CD4-positive, alpha-beta T cell treated with Interleukin-4 for 4 hours (primary cell): ENCODE measurements around the gene COL23A1.
"Not testable (repeated sequence)": the region's sequence is repeated elsewhere in the genome, so short reads cannot be mapped to it uniquely, and the experiment has no call there.

Source experiments
- DNase-seq: peaks from one replicate; pipeline ENCODE4 v3.0.0-alpha.2; 2020

COL23A1 gene

DNA sequence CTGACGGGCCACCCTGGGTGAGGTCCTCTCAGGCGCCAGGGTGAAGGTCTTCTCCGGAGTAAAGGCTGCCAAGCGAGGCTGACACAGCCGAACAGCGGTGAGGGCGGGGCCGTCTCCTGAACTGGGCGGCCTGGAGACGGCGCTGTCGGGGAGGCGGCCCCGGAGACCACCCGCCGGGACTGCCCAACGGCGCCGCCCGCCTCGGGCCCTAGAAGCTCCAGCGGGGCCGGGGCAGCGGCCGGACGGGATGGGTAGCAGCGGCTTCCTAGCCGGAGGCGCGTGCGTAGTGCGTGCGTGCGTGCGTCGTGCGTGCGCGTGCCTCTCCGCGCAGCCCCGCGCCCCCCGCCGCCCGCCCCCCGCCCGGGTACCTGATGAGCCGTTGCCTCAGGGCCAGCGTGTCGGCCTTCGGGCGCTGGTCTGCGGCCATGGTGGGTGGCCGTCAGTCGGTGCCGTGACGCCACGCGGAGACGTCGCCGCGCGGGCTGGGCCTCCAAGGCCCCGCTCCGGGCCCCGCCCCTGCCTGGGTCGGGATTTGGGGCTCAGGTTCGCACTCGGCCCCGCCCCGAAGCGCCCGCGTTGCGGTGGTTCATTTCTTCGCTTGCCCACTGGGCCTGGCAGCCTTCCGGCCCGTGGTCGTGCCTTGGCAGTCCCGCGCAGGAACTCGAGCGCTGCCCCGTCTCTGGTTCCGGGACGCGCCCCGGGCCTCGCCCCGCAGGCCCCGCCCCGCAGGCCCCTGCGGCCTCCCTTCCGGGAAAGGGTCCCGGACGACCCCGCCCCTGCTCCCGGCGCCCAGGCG, 357.9 kb downstream of the COL23A1 start, which contains the start of gene PHYKPL:
TSS of gene PHYKPL (minus strand) at position 679 of the 796 bp plus-strand sequence. CDS start at position 427, 252 bp downstream.
- peak; percentile 58 for DNase-seq

DNA sequence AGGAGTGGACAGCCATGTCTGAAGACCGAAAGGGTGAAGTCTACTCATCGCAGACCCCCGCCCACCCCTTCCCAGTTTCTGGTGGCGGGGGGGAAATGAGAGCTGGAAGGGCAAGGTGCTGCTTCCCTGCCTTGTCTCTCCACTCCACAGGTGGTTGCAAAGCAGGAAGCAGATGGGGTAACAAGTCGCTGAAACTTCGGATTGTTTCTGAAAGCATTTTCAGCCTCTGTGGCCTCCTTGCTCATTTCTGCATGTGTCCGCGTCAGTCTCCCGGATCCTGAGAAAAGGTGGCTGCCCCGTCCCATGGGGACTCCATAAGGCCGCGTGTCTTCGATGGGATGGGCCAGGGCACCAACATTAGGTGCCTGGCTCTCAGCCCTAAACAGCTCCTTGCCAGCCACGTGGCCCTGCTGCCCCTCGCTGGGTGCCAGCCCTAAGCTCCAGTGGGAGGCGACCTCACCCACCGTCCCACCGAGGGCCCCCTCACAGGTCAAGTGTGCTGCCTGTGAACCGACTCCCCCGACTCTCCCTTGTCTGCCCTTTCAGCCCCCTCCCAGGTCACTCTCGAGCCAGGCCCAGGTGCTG, 358.6 kb downstream of the COL23A1 start:
- DNase-seq = no peak

DNA sequence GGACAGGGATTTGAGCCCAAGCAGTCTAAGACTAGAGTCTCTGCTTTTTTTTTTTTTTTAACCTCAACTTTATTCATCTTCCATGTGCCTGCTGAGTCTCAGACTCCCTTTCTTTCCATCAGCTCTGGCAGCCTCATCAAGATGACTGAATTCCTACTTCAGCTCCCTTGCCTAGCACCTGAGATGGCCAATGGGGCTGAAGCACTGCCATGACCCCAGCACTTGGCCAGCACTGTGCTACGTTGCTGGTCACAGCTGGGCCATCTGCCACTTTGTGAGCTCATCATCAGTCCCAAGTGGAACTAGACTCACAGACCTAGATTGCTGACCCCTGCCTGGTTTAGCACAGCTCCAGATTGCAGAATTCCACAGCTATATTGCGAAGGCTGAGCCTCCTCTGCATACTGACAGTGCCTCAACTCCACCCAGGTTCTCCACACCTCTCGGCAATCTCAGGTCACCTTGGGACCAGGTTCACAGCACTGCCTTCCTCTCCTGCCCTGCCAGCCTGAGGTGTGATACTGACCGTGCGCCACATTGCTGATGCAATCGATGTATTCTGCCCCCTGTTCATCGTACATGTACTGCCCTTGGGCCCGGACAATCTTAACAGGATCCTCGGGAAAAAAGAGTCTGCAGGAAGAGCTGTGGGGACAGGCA, 359.2 kb downstream of the COL23A1 start:
- no peak for DNase-seq

DNA sequence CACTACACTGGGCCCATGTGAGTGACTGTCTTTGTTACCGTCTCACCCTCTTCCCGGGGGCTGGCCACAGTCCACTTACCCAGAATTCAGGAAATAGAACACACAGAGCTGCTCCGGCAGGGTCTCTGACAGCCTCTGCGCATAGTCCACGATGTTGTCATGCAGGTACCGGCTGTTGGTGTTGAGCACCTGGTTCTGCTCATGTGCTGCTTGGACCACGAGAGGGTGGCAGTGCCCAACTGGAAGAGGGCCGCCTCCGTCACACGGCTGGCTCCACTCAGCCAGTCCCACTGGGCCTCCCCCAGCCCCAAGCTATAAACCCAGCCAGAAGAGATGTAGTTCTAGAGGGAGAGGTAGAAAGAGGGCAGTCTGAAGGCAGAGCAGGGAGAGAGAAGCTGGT, 360.3 kb downstream of the COL23A1 start:
- DNase-seq = no peak

DNA sequence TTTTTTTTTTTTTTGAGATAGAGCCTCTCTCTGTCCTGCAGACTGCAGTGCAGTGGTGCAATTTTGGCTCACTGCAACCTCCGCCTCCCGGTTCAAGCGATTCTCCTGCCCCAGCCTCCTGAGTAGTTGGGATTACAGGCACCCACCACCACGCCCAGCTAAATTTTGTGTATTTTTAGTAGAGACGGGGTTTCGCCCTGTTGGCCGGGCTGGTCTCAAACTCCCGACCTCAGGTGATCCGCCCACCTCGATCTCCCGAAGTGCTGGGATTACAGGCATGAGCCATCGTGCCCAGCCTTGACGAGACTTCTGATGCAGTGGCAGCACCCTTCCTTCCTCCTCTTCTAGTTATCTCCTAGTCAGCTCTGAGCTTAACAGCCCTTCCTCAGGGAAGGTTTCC, 361.1 kb downstream of the COL23A1 start:
- not testable (repeated sequence) for DNase-seq

DNA sequence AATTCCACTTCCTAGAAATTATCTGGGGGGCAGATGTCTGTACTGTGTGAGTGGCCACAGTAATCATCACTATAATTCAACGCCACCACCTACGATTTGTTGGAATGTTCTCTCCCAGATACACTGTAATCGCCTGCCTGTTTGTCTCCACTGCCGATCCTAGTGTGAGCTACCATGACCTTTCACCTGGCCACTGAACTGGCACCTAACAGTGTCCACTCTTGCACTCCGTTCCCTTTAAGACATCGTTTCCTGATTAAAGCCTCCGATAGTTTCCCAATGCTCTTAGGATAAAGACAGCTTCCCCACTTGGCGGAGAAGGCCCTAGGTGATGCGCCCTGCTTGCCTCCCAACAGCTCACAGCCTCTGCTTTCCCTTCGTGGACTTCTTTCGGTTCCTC, 361.6 kb downstream of the COL23A1 start:
- DNase-seq = no peak

DNA sequence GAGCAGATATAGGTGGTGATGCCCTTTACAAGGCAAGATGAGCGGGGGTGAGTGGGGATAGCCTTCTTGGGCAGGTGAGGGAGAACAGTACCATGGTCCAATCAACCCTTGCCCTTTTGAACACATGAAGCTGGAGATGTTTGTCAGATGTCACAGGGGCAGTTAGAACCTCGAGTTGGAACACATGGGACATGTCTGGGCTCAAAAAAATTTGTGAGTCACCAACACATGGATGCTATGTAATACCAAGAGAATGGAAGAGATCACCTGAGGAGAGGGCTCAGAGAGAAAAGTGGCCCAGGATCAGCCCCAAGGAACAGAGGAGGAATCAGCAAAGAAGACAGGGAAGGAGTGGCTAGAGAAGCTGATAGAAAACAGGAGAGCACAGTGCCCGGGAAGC, 362.3 kb downstream of the COL23A1 start:
- no peak for DNase-seq

DNA sequence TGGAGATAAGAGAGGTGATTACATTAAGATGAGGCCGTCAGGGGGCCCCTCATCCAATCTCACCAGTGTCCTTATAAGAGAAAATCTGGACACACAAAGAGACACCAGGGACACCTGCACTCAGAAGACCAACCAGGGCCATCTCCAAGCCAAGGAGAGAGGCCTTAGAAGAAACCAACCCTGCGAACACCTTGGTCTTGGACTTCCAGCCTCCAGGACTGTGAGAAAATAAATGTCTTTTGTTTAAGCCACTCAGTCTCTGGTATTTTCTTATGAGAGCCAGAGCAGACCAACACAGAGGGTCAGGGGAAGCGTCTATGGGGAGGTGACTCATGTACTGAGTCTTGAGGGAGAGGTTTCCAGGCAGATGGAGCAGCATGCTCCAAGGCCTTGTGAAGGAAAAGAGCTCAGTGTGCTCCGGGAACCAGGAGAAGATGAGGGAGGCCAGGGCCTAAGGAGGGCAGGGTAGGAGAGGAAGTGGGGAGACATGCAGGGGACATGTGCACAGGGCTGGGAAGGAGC, 363.0 kb downstream of the COL23A1 start:
- DNase-seq = no peak

DNA sequence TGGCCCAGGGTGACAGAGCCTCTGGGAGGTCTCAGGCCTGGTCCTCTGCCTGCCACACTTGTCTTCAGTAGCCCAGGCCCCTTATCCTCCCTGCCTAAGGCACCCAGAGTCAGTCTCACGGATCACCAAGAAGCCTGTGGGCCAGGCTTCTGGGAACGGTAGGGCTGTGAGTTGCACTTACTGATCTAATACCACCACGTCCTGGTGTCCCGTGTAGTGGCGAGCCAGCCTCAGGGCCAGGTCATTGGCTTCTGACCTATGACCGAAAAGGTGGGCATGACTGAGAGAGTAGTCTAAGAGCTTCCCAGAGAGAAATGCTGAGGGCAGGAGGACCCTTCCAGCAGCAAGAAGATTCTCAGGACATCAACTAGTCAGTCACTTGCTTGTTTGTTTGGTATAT, 365.0 kb downstream of the COL23A1 start:
- DNase-seq = no peak

DNA sequence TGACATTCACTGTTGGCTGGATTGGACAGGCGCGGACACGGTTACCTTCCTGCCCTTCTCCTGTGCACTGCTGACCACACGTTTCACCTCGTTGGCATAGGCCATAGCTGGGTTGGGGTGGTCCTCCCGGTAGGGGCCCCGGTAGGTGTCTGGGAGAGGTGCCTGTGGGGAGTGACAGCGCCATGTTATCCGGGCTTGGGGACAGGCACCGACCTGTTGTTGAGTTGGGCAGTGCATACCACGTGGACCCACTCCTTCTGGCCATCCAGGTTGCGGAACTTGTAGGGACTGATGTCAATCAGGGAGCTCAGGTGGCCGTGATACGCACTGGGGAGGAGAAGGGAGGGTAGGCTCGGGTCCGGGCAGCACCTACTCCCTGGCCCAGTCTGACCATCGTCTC, 365.8 kb downstream of the COL23A1 start:
- no peak for DNase-seq

DNA sequence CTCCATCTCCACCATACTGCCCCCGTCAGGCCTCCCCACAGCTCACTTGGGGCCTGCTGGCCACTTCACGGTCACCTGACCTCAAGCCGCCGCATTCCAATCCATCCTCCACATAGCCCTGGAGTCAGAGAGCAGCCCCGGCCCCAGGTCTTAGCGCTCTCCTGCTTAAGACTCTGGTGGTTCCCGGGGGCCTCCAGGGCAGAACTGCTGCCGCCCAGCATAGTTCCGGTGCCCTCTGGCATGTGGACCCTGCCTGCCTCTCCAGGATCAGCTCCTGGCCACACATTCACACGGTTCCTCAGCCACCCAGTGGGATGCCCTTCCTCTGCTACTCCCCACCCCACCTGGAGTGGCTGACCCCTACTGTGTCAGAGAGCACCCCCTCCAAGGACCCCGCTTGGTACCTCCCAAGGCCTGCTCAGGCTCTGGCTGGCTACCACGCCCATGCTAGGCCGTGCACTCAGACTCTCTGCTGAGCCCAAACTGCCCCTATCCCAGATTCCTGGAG, 366.3 kb downstream of the COL23A1 start:
- DNase-seq = no peak

DNA sequence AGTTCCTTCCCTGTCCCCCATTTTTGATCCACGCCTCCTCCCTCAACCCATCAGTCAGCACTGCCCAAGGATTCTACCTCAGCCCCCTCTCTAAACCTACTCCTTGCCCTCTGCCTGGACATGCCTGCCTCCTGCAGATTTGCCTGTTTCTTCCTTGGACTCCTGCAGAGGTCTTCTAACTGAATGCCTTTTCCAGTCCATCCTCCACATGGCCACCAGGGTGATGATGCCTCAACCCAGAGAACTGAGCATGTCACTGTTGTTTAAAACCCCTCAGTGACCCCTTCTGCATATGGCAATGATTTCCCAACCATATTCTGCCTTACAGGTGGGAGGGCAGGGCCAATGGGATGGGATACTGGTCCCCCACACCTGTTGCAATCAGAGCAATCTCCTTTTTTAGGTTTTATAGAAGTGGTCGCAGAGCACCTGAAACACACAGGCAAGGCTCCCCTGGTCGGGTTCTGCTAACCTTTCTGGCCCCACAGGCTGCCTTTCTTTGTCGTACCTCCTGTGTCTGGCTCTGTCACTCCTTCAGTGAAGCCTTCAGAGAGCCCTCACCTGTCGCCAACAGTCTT, 366.9 kb downstream of the COL23A1 start:
- DNase-seq = no peak

DNA sequence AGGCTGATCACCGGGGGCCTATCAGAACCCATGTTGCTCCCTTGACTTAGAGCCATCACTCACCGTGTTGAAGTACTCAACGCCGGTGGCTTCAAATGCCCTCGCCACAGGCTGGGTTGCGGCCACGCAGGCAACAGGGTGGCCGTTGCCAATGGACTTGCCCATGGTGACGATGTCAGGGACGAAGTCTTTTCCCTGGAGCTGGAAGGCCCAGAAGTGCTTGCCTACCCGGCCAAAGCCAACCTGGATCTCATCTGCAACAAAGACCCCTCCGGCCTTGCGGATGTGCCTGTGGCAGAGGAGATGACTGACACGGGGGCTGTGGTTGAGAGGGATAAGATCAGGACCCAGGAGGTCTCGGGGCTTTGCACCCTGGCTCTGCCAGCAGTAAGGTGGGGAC, 367.9 kb downstream of the COL23A1 start:
- no peak for DNase-seq

DNA sequence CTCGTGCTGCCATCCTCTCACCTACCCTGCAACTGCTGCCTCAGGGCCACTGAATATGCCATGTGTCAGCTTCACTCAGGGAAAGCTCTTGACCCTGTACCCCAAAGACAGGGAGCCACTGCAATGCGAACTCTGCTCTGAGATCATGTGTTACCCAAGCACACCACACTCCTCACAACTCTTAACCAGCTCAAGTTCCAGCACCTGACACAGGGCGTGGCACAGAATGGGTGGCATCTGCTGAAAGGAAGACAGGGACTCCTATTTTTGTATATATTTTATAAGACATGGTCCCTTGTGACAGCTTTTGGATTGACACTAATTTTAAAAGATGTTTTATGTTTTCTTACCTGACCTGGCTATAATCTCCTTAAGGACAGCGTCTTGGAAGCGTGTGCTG, 368.3 kb downstream of the COL23A1 start:
- DNase-seq = no peak

DNA sequence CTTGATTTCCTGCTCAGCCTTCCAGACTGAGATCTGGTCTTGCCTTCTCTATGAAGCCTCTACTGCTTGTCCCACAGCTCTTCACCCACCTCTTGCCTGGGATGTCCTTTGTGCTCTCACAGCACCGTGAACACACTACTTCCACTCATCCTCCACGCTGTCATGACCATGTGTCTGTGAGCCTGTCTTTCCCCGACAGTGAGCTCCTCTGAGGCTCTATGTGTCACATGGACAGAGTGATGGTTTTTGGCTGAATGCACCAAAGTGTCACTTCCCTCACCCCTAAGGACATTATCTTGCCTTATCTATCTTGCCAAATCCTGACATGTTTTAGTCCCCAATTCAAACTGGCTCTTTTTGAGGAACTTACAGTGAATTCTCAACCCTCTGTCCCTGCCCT, 368.9 kb downstream of the COL23A1 start:
- no peak for DNase-seq

DNA sequence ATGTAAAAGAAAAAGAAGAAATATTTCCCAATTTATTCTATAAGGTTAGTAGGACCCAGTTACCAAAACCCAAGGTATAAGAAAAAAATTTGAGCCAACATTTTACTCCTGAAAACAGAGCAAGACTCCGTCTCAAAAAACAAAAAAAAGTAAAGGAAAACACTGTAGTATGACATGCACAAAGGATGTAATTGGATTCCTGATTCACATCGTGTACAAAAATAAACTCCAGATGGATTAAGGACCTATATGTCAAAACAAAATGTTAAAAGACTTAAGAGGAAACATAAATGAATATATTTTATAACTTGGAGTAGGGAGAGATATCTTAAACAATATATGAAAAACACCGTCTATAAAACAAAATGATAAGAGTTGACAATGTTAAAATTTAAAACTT, 371.4 kb downstream of the COL23A1 start:
- DNase-seq = no peak

DNA sequence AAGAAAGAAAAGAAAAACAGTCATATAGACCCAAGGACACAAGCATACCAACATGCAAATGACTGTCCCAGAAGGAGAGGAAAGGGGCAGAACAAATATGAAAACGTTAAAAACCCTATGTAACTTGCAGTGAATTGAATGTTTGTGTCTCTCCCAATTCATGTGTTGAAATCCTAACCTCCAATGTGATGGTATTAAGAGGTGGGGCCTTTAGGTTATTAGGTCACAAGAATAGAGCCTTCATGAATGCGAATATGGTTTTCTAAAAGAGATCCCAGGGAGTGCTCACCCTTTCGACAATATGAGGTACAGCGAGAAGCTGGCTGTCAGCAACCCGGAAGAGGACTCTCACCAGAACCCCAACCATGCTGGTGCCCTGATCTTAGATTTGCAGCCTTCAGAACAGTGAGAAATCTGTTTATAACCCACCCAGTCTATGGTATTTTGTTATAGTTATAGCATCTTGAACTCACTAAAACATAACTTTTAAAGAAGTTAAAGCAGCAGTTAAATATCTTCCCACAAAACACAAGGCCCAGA, 371.9 kb downstream of the COL23A1 start:
- DNase-seq = no peak

DNA sequence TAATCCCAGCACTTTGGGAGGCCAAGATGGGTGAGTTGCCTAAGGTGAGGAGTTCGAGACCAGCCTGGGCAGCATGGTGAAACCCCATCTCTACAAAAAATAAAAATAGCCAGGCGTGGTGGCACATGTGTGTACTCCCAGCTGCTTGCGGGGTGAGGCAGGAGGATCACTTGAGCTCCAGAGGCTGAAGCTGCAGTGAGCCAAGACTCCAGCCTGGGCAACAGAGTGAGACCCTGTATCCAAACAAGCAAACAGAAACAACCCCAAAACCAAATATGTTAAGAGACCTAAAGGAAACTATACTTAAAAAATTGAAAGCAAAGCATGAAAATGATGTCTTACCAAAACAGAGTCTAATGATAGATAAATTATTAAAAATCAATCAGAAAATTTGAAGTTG, 373.4 kb downstream of the COL23A1 start:
- no peak for DNase-seq

DNA sequence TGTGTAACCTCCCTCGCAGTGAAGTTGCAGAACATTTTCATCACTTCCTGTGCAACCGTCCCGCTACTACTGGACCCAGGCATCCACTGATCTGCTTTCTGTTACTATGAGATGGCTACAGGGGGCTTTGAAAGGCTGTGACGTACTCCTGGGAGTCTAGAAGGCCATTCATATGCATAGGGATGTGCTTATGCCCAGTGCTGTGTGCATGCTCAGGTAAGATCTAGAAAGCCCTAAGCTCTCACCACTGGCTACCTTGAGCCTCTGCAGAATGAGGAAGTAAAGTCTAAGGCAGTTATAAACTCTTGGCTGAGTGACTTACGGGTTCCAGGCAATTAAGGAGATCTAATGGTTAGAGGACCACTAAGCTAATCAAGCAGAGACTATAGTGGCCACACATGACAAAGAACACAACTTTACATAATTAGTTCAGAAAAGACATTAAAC, 374.1 kb downstream of the COL23A1 start:
- no peak for DNase-seq

DNA sequence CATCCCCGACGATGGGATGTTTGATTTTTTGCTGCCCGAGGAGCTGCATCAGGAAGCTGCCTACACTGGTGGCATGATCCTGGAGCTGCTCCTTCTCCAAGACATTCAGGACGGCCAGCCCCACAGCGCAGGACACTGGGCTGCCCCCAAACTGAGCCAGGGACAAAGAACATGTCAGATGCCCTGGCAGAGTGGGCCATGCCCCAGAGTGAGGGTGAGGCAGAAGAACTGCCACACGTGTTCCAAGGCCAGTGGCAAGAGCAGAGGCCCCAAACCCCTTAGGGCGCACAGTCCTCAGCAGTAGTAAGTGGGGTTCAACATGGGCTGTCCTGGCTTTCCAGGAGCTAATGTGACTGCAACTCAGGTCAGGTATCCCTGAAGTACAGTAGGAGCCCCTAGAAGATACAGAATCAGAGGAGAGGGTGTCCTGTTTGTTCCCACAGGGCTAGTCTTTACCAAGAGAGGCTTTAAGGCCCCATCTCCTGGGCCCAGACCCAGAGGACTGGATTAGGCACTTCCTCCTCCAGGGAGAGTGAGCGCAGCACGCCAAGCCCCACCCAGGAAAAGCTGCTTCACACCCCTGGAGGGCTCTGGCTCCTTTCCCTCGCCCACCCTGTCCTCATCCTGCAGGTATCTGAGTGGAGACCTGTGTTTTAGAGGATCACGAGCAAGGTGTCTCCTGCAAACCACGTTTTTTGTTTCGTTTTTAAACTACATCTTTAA, 374.8 kb downstream of the COL23A1 start:
- DNase-seq = no peak

DNA sequence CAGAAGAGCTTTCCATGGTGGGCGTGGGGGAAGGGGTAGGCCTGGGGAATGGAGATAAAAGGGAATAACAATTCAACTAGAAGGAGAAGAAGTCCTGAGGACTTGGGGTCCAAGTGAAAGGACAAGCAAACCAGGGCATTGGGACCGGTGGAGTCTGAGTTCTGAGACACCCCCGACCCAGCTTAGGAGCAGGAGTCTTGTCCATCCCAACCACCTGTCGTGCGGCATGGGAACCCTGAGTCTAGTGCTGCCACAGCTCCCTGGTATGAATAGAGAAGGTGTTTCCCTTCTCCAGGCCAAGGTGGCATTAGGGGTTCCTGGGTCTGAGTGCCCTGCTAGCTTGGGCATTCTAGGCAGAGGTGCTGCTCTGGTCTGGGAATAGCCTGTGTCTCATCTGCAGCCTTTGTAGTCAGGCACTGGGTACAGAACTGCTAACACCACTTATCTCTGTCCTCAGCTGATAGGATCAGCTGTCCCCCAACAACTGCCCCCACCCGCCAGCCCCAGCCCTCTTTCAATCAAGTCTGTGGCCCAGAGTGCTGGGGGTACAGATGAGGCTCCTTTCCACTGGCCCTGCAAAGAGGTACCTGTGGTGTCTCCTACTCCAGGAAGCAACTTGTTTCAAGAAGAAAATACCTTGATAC, 375.9 kb downstream of the COL23A1 start:
- no peak for DNase-seq

DNA sequence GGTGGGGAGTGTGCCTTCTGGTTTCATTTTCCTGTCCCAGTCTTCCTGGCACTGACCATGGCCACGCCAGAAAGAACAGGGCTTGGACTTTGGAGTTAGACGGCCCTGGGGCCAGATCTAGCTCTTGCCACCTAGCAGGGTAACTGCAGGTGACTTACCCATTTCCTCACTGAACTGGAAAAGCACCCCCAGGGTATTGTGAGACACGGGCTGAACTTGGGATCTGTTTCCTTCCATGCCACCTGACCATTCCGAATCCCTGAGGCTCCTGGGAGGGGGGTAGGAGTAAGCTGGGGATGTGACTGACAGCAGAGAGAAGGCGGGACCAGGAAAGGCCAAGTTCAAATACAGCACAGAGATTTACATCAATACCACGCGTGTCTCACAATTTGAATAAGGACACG, 376.4 kb downstream of the COL23A1 start:
- no peak for DNase-seq
